Measurements from ENCODE around the gene HMGCR.

GRCh38 chr5:75337366-75338021 is 474 bp downstream of the HMGCR start:
- no peak for TF ChIP-seq POLR2AphosphoS5 (IDR thresholded peaks at IDR 0.05)
- TF ChIP-seq CTCF (IDR thresholded peaks at IDR 0.05): no peak
- no peak for TF ChIP-seq POLR2A (IDR thresholded peaks at IDR 0.05; ENCODE audit: low read depth)
- TF ChIP-seq EP300 (IDR thresholded peaks at IDR 0.05): no peak

All from esophagus muscularis mucosa (tissue), 4 donors.